DMS53 treated with DMSO at 0.1 percent for 48 hours (cell line): ENCODE measurements around the gene LPCAT2.
"Not testable (repeated sequence)": the region's sequence is repeated elsewhere in the genome, so short reads cannot be mapped to it uniquely, and the experiment has no call there.

Source experiments
- DNase-seq: peaks from one replicate; lab custom pipeline; 2025; ENCODE audit not compliant: unreplicated experiment; lab: John Stamatoyannopoulos, UW

LPCAT2 gene

DNA sequence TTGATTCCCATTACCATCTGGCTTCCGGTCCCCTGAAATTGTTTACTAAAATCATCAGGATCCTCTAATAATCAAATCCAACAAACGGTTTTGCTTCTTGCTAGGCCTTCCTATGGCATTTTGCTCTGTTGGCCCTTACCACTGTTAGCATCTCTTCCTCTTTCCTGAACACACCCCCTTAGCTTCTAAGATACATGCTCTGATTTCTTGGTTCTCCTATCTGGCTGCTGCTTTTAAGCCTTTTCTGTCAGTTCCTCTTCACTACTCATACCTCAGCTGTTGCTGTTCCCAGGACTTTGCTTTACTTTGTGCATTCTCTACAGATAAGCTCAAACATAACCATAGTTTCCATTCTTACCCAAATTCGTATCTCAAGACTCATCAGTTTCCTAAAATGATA, 69.0 kb downstream of the LPCAT2 start:
- DNase-seq, result no peak

DNA sequence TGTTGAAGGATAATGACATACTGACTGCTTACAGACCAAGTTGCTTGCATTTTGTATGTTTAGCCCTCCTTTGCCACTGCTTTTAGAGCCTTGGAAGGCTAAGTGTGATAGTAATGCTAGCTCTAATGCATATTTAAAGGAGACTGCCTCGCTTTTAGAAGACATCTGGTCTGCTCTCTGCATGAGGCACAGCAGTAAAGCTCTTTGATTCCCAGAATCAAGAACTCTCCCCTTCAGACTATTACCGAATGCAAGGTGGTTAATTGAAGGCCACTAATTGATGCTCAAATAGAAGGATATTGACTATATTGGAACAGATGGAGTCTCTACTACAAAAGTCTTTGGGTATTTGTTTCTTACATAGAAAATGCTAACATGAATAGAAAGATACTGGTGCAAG, 76.8 kb downstream of the LPCAT2 start:
- no peak for DNase-seq

DNA sequence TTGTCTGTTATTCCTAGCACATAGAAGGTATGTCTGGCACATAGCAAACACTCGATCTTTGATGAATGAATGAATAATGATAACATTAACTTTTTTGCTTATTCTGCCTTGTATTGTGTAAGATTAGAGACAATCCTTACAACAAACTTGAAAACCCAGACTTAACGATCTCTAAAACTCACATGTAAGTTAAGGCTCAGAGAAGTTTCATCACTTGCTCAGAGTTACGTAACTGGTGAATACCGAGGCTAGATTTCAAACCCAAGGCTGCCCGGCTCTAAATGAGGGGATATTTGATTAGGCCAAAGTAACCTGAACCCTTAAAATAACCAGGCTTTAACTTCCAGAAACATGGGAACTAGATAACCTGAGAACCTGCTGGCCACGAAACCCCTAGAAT, 79.9 kb downstream of the LPCAT2 start:
- DNase-seq, result no peak

DNA sequence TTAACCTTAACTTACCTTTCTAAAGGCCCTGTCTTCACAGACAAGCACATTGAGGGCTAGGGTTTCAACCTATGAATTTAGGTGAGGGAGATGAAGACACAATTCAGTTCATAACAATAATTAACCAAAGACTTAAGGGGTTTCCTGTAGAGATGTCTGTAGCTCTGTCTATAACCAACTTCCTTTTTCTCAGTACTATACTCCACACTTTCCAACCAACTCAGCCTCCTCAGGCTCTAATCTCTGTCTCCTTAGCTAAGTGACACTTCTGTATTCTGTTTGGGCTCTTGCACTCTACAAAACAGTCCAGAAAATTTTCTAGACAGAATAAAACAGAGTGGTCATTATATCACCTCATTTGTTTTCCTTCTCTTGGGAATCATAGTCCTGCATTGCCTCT, 83.4 kb downstream of the LPCAT2 start:
- DNase-seq, result no peak

DNA sequence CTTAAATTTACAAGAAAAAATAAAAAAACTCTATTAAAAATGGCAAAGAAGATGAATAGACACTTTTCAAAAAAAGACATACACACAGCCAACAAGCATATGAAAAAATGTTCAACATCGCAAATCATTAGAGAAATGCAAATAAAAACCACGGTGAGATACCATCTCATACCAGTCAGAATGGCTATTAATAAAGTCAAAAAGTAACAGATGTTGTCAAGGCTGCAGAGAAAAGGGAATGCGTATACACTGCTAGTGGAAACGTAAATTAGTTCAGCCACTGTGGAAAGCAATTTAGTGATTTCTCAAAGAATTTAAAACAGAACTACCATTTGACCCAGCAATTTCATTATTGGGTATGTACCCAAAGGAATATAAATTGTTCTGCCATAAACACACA, 89.1 kb downstream of the LPCAT2 start:
- no peak for DNase-seq

DNA sequence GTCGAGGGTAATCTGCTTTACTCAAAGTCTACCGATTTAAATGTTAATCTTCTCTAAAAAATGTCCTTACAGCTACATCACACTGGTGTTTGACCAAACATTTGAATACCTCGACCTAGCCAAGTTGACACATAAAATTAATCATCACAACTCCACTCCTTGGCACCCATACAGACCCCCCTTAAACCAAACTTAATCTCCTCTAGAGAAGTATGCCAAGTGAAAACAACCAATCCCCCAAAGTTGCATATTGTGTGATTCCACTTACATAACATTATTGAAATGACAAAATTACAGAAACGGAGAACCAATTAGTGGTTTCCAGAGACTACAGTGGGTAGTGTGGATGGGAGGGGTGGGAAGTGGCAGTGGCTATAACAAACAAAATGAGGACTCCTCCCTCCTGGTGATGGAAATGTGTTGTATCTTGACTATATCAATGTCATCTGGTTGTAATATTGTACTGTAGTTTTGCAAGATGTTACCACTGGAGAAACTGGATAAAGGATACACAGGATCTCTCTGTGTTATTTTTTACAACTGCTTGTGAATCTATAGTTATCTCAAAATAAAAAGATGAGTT, 97.0 kb downstream of the LPCAT2 start:
- no peak for DNase-seq

DNA sequence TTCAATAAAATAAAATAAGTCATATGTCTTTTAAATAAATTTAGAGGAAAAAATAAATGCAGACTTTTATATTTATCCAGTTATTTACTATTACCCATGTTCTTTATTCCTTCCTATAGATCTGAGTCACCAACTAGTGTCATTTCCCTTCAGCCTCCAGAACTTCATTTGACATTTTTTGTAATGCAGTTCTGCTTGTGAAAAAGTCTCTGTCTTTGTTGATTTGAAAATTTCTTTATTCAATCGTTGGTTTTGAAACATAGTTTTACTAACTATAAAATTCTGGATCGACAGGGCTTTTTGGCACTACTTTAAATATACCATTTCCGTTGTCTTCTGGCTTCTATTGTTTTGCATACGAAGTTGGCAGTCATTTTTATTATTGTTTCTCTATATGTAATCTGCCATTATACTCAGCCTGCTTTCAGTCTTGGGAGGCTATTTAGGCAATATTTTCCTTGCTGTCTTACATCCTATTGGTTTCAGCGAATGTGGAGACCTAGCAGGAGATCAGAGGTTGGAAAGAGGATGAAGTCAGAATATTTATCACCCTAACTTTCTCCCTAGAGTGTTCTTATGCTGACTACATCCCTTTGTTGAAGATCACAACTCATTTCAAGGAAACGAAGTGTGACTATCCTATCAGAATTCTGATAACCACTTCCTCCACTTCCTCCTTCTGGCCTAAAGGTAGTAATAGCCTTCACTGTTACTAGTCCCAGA, 104.9 kb downstream of the LPCAT2 start:
- DNase-seq, result no peak

DNA sequence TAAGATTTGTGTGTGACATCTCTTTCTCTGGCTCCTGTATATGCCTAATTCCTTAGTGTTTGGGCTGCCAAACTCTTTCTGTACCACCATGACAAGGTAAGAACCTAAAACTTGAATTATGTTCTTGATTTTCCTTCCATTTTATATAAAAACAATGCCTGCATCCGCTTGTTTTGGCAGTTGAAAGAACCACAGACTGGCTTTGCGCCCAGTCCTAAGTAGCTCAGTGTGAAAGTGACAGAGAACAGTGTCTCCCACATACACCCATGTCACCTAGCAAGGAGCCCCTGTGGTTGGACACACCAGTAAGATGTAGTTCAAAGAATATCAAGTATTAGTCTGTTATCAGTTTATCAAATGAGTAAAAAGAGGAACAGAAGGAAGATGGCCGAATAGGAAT, 106.2 kb downstream of the LPCAT2 start:
- DNase-seq, result no peak

DNA sequence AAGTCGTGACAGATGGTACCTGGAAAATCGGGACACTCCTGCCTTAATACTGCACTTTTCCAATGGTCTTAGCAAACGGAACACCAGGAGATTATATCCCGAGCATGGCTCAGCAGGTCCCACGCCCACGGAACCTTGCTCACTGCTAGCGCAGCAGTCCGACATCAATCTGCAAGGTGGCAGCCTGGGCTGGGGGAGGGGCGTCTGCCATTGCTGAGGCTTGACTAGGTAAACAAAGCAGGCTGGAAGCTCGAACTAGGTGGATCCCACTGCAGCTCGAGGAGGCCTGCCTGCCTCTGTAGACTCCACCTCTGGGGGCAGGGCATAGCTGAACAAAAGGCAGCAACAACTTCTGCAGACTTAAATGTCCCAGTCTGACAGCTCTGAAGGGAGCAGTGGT, 106.8 kb downstream of the LPCAT2 start:
- DNase-seq, result not testable (repeated sequence)

DNA sequence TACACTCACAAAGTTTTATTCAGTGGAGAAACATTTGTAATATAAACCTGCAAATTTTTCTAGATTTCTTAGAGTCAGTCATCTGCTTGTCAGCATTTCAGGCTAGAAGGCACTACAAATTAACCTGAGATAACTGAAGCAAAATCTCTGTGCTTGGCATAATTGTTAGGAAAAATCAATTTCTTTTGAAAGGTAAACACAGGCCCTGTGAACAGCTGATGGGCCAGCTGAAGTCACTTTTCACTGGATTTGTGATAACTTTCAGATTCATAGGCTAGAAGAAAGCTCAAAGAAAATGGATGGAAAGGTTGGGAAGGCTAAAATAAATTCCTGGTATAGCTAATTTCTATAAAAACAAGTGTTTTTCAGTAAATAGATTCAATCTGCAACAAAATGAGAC, 112.9 kb downstream of the LPCAT2 start:
- DNase-seq, result no peak

DNA sequence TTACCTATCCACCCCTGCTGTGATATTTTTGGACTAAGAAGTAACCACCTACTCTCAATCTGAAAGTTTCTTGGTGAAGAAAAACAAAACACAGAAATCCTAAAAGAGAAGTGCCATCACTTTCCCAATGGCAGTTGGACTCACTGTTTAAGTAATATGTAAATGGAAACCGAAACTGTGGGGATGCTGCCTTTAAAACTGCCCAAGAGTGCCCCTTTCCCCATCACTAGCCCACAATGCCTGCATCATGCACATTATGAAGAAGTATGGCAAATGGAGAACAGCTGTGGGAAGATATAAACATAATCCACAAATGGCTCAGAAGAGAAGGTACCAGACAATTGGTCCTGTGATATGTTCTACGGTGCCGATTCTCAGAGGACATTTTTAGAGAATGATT, 113.4 kb downstream of the LPCAT2 start:
- no peak for DNase-seq

DNA sequence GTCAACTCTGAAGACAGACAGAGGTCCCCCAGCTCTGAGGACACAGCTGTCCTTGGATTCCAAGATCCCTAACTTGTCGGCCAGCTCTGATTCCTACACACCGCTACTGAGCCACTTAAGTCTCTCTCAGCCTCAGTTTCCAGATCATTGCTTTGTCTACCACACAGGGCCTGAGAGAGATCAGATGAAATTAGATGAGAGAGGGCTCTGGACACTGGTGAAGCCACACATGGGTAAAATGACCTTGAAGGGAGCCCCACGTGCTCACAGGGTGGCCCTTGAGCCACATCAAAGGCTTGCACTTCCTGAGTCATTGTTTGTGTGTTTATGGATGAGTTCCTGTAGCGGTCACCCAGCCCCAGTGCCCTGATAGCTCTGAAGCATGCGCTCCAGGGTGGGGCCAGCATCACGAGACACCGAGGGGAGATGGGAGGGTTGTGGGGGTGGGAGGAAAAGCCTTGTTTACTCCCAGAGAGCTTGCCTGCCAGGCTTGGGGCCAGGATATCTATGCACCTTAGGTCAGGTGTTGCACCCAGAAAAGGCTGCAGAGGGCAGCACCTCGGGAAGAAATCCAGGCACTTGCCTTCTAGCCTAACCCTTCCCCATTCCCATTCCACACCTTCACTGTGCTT, 114.2 kb downstream of the LPCAT2 start:
- DNase-seq, result peak; percentile 12

DNA sequence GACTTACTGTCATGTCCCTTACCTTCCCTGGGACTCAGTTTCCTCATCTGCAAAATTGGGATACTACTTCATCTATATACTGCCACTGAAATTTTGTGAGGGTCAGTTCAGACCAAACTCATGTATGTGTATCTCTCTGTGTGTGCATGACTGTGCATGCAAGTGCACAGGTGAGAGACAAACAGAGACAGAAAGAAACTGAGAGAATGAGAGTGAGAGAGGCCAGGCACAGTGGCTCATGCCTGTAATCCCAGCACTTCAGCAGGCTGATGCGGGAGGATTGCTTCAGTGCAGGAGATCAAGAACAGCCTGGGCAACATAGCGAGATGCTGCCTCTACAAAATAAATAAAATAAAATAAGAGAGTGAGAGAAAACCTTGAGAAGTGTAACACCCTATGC, 114.8 kb downstream of the LPCAT2 start:
- no peak for DNase-seq

DNA sequence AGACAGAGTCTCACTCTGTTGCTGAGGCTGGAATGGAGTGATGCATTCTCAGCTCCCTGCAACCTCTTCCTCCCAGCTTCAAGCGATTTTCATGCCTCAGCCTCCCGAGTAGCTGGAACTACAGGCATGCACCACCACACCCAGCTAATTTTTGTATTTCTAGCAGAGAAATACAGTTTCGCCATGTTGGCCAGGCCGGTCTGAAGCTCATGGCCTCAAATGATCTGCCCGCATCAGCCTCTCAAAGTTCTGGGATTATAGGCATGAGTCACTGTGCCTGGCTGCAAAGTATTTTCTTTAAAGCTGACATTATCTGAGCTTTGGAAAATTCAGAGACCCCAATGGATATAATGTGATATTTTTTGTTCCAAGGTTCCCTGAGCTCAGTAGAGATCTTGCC, 115.8 kb downstream of the LPCAT2 start:
- no peak for DNase-seq

DNA sequence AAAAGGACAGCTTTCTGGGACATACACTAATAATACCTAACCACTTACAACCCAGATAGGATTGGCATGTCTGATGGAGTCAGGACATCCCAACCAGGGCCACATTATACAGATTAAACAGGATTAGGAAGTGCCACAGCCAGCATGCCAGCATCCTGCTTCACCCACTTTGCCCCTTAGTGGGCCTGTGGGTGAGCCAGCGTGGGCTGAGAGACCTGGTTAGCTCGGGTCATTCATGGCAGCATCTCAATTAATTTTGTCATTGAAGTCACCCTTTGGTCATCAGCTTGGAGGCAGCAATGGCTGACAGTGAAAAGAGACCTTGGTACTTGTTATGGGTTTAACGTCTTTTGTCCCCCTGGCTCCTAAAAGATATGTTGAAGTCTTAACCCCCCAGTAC, 117.0 kb downstream of the LPCAT2 start:
- DNase-seq, result no peak

DNA sequence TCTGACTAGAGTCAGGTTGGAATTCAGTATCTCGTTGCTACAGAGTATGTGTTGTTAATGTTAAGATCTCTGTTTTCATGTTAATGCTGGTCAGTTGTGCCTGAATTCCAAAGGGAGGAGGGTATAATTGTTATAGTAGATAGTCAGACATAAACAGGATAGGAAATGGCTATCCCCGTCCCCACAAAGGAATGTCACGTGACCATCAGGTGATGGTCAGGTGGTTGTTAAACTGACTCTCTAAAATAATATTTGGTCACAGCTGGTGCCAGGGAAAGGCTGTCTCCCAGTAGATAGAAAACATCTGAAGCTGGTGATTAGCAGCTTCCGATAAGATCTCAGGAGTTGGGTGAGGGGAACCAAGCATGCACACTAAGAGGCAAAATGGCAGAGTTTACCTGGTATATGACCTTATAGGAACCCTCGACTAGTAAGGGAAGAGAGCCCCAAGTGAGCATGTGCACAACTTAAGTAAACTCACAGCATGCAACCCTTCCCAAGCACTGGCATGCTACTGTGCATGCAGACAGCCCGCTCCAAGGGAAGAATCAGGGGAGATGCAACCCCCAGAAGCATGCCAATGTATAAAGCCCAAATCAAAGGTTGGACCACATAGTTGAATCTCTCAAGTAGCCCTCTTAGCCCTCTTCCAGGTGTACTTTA, 119.6 kb downstream of the LPCAT2 start:
- DNase-seq, result no peak

DNA sequence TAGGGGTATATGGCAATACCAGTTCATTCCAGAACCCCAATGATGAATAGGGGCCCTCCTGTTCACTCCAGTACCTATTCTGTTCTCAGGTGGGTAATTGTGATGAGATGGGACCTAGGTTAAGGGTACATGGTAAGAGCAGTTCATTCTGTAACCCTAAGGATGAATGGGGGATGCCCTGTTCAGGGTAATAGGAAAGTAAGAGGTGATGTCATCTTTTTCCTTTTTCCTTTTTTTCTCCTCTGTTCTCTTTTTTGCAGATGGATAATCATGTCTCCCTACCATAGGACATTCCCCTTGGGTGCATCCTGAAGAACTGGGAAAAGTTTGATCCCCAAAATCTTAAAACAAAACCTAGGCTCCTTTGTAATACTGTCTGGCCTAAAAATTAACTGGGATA, 121.9 kb downstream of the LPCAT2 start:
- no peak for DNase-seq

DNA sequence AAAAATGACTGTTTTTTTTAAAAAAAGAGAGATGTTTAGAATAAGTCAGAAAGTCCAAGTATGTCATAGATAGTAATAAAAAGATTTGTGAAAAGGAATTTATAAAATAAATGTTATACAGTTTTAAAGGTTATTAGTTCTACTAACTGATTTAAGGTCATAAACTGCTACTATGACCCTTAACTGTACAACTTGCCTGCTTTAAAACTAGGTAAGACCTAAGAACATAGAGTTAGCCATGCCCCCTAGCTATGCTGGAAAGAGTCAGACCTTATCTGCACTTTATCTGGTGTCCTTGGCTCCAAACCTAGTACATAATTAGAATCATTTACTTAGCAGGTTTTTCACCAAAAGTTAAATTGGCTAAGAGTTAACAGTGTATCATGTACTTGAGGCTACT, 123.4 kb downstream of the LPCAT2 start:
- DNase-seq, result no peak

DNA sequence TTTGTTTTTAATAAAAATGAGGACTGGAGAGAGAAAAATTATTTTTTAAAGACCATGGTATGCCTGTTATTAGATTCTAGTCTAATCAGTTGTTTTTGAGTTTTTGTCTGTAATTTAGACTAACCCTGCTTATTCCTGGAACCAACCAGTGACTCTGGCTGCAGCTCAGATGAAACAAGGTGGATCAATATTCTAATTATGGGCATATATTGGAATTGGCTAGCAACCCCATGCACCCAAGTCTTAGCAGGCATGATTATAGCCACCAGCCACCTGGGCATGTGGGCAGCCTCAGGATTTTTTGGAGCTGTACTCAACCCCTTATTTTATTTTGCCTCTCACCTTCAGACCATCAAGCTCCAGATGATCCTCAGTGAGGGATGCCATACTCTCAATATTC, 125.3 kb downstream of the LPCAT2 start:
- no peak for DNase-seq
